ENCODE data around the gene DEK.

DEK gene

GRCh38 chr6:18265787-18266522 is 1.6 kb upstream of the DEK start:
- DNase-seq, result no peak

- DNase-seq, result no peak
Measured at GRCh38 chr6:18264923-18265377, 620 bp upstream of the DEK start.

- DNase-seq, result peak; percentile 49
Measured at GRCh38 chr6:18263418-18264218, 712 bp downstream of the DEK start.

DNA sequence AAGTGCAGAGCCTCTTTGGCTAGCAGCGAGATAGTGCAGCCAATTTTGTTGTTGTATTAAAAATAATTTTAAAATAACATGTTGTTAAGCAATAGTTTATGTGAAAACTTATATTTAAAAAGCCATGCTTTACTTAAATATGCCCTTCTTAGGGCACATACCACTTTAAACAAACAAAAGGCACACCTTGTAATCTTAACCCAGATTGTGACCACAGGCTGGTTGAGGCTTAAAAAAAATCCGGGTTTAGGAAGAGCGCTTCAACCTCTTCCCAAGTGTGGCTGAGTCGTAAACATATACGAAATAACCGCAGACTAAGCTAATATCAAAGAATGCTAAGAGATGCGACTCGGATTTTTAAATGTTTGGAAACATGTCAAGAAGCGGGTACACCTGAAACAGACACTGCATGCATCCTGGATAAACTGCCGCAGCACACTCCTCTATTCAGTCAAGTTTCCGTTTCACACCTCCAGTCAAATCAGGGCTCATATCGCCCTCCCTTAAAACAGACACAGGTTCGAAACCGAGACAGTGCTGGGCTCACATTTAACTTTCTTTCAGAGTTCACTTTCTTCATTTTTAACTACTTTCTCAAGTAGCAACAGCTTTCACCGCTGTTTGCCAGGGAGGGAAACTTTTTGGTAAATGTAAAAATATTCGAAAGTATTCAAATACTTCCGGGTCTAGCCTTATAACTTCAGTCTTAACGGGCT is 1.5 kb downstream of the DEK start:
- DNase-seq, result peak; percentile 58

DNA sequence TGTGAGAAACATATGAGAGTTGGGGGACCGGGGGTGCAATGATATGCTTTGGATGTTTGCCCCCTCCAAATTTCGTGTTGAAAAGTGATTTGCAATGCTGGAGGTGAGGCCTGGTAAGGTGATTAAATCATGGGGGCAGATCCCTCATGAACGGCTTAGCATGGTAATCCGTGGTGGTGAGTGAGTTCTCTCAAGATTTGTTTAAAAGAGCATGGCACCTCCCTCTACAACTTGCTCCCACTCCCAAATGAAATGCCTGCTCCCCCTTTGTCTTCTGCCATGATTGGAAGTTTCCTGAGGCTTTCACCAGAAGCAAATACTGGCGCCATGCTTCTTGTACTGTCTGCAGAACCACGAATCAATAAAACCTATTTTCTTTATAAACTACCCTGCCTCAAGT is 2.5 kb downstream of the DEK start:
- DNase-seq, result no peak

GRCh38 chr6:18260448-18261106 is 3.8 kb downstream of the DEK start:
- peak; percentile 42 for DNase-seq

GRCh38 chr6:18259675-18260447 is 4.5 kb downstream of the DEK start:
- no peak for DNase-seq

- no peak for DNase-seq
Measured at GRCh38 chr6:18254793-18255192, 9.5 kb downstream of the DEK start.

- no peak for DNase-seq
Measured at GRCh38 chr6:18253635-18254034, 10.7 kb downstream of the DEK start.

- no peak for DNase-seq
Measured at GRCh38 chr6:18249271-18249670, 15.1 kb downstream of the DEK start.

DNA sequence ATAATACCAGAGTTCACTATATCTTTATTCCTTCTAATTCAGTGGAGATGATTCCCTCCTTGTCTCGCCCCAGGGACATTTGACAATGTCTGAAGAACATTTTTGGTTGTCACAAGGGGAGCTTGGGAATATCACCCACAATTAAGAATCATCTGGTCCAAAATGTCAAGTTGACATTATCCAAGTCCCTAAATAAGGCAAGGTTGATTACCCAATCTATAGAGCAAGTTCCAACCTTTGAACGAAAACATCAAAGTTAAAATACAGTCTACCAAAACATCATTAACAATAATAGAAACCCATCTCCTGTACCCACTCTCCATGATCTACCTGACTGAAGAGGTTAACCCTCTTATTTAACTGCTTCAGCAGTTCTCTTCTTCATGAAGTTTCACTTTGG is 15.6 kb downstream of the DEK start:
- no peak for DNase-seq

DNA sequence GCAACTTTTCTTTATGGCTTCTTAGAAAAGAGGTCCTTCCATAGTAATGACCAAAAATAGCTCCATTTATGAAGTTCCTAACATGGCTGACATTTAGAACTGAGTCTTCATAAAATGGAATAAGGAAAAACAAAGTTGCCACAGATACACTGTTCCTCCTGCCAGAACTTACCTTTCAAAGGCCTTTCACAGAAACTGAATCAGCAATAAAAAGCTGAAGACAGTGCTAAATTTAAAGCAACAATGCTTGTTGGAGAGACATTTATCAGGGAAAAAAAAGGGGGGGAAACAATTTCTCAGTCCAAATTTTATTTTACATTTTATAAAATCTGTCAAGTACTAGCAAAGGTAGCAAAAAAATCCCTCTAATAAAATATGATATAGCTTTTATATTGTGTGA is 17.3 kb downstream of the DEK start:
- DNase-seq, result no peak

DNA sequence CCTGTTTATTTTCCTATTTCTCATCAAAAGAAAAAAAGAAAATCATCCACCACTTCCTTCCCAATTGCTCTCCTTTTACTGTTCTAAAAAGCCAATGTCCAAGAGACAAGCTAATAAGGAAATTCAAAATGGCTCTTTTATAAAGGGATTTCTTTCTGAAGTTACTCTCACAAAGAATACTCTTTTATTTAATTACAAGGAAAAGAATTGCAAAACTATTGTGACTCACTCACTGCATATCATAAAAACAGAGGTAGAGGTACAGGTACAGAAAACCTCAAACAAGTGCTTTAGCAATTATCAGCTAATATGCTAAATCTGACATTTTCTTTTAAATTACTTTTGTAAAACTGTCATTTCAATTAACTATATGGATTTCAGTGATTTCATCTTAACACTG is 18.1 kb downstream of the DEK start:
- DNase-seq, result no peak

GRCh38 chr6:18245642-18246041 is 18.7 kb downstream of the DEK start:
- DNase-seq, result no peak

GRCh38 chr6:18245079-18245478 is 19.3 kb downstream of the DEK start:
- no peak for DNase-seq

DNA sequence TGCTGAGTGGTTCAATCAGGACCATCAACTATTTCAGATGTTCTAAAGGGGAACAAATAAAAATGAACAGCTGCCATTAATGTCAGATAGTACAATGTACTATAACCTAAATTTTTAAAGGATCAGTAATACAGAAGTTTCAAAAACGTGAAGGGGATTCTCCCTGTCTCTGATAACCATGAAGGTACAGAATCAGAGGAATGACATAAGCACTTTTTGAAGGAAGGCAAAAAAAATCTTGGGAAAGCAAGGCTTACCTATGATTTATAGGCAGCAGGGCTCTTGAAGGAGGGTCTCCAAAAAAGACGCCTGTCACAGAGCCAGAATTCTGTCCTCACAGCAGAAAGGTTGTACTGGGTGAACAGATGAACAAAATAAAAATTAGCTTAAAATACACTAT is 20.1 kb downstream of the DEK start:
- no peak for DNase-seq

- no peak for DNase-seq
Measured at GRCh38 chr6:18243302-18243893, 20.9 kb downstream of the DEK start.

DNA sequence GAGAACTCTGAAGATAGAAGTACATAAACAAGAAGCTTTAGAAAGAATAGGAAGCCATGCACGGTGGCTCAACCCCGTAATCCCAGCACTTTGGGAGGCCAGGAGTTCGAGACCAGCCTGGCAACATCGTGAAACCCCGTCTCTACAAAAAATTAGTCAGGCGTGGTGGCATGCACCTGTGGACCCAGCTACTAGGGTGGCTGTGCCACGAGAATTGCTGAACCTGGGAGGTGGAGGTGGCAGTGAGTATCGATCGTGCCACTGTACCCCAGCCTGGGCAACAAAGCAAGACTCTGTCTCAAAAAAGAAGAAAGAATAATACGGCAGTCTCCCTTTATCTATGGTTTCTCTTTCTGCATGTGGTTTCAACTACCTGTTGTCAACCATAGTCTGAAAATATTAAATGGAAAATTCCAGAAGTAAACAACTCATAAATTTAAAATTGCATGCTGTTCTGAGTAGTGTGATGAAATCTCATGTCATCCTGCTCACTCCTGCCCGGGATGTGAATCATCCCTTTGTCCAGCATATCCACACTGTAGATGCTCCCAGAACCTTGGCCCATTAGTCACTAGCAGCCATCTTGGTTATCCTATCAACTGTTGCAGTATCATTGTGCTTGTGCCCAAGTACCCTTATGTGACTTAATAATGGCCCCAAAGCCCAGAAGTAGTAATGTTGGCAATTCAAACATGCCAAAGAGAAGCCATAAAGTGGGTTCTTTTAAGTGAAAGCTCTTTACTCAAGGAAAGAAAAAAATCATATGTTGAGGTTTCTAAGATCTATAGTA is 22.1 kb downstream of the DEK start:
- DNase-seq, result no peak

- DNase-seq, result no peak
Measured at GRCh38 chr6:18241208-18242038, 22.9 kb downstream of the DEK start.

- no peak for DNase-seq
Measured at GRCh38 chr6:18240230-18240629, 24.1 kb downstream of the DEK start.
